NCI-H82 treated with DMSO at 0.1 percent for 48 hours (cell line): ENCODE data around the gene PAGE2B.
"Not testable (repeated sequence)": the region's sequence is repeated elsewhere in the genome, so short reads cannot be mapped to it uniquely, and the experiment has no call there.

Source experiments
- DNase-seq: peaks from one replicate; lab custom pipeline; 2025; ENCODE audit not compliant: unreplicated experiment; lab: John Stamatoyannopoulos, UW

The PAGE2B gene, protein sequence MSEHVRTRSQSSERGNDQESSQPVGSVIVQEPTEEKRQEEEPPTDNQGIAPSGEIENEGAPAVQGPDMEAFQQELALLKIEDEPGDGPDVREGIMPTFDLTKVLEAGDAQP

DNA sequence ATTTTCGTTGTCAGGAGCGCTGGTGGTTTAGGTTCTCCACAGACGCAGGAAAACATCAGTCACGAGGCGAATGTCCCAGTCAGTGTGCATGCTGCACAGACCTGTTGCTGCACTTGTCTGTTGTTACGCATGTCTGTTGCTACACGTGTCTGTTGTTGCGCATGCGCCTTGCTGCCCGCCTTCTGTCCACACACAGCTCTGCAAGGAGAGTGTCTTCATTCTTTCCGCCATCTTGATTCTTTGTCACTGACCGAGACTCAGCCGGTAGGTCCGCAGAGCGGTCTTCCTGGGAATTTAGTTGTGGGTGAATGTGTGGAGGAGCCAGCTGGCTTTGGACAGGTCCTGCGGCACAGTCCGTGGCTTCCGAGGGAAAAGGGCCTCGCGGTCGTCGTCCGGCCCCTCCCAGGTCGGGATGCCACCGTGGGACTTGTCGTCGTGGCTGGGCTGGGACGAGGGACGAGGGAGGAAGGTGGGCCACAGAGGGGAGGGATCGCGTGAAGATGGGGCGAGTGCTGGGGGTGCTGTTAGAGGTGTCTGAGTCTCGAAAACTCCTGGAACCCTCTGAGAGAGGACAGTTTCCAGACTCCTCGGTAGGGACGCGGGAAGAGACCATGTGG lies at the start of gene PAGE2B:
PAGE2B (plus strand) TSS at position 180 of the 617 bp plus-strand sequence. CDS start 1,012 bp downstream, outside the sequence.
- DNase-seq: no peak

DNA sequence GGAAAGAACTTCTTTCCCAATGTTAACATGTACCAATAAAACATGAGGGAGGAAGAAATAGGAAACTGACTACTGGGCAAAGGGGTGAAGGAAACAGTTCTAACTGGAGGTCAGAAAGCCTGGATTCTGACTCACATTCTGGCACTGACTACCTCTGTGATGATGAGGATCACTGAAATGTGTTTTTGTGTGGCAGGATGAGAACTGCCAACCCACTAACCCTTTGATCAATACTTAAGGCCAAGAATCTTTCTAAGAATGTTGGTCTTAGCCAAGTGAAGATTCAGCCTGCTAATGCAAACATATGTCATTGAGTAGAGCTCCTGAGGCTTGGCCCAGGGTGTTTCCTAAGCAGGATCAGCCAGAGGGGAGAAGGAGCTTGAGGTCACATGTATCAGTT lies 48.7 kb upstream of the PAGE2B start:
- DNase-seq: no peak

DNA sequence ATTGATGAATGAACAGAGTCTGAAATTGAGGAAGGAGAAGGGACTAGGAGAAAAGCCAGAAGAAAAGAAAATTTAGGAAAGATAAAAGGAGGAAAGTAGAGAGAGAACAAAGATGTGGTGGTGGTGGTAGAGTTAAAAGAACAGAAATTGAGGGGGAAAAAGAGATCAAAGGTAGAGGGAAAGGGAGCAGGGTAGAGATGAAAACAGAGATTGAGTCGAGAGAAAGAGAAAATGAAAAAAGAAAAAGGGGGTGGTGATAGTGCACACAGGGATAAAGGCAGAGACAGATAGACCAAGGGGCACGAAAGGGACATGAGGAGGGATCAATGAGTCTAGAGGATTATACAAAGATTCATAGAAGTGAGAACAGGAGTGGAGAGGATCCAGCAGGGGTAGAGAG lies 48.0 kb upstream of the PAGE2B start:
- DNase-seq: no peak

DNA sequence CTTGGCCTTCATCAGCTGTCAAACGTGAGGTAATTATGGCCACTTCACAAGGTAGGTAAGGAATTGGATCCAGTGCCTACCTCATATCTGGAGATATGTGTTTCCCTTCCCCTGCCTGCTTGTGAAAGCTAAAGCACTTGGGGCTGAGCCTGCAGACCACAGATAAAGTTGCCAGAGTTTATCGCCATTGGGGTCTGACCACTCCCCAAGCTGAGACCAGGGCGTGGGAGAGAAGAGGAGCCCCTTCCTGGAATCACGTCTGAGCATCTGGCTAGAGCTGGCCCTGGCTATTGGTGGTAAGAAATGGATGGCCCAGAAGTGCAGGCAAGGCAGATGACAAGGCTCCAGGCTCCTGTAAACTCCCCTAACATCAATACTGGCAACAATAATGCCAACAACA lies 46.8 kb upstream of the PAGE2B start:
- no peak for DNase-seq

DNA sequence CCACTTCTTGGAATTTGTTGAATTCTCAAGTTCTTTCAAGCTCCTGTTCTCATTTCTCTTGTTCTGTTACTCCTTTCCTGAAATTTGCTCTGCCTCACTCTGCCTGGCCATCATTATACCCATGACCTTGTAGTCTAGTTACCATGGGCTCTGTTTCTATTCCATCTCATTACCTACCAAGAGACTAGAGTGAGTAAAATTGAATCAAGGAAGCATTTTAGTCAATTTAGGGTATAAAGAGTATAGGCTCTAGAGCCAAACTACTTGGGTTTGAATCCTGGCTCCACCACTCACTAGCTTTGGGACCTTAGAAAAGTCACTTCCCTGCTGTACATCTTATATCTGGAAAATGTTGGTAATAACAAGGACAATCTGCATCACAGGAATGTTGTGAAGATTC lies 46.2 kb upstream of the PAGE2B start:
- DNase-seq: no peak

DNA sequence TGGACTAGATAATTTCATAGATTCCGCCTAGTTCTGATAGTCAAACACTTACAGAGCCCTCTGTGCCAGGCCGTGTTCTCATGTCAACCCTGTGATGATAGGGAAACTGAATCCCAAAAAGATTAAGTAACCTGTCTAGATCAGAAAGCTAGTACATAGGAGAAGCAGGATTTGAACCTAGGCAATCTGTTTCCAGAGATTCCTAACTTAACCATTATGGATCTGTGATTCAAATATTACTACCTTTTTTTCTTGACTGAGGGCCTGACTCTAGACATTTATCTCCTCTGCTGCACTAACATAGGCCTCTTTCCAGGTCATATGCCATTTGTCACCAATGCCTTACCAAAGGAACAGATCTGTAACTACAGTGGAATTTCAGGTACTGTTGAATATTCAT lies 45.5 kb upstream of the PAGE2B start:
- DNase-seq: no peak

DNA sequence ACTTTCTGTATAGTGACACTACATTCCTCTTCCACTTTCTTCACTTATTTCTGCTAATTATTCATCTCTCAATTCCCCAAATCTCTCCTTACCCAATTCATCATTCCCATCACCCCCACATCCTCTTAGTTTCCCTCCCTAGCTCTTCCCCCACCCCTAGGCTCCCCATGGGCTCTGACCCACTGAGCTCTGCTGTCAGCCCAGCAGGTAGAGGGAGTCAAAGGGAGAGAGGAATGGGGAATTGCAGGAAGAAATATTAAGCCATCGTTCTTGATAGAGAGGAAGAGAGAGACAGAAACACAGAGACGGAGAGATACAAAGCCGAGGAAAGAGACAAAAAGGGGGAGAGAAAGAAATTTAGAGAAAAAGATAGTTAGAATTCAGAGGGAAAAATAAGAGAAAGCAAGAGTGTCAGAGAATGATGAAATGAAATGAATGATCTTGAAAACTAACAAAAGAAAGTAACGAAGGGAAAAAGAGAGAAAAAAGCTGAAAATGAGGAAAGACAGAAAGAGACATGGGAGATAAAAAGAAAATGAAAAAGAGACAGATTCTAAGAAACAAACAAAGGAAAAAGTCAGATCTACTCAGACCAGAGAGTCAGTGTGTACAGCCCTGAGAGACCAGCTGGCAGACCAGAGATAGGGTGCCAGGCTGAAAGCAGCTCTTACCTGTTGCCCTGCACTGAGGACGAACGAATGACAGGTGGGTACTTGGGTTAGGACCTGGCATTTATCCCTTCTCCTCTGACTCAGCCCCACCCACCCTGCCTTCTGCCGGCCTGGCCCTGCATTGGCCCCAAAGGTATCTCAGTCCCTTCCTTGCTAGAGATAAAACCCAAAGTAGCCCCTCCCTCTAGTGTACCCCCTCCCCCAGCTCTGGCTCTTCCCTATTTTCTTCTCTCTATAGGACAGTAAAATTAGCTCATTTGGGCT lies 44.3 kb upstream of the PAGE2B start, which contains the start of gene ALAS2:
ALAS2 (minus strand) TSS at position 707 of the 935 bp plus-strand sequence. CDS start 4,977 bp downstream, outside the sequence.
- no peak for DNase-seq

DNA sequence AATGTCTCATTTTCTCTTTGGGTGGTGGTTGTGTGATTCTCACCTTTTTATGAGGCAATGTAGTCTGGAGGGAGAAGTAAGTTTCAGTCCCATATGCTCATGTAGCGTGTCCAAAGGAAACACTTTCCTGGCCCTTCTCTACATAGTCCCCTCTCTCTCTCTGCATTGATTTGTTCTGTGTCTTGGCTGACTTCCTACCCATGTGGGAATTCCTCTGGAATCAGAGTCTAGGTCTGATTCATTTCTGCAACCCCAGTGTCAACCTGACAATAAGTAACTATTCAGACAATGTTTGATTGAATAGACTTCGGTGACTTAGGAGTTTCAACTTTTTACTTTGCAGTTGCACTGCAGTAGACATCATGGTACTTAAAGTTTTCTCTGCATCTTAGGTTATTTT lies 41.4 kb upstream of the PAGE2B start:
- no peak for DNase-seq

DNA sequence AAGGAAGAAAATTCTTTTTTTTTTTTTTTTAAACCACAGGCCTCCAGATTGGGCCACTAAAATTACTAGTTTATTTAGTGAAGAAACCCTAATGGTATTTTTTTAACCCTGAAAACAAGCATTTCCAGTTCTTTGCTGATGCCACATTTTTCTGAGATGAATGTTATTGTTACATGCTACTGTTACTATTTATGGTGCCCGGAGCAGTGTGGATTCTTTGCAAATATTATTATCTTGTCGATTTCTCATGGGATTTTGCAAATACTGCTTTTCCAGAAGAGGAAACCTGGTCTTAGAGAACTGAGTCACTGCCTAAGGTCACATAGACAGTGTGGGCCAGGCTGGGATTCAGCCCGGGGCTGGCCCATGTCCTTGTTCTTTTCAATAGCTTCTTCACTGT lies 35.4 kb upstream of the PAGE2B start:
- DNase-seq: no peak

DNA sequence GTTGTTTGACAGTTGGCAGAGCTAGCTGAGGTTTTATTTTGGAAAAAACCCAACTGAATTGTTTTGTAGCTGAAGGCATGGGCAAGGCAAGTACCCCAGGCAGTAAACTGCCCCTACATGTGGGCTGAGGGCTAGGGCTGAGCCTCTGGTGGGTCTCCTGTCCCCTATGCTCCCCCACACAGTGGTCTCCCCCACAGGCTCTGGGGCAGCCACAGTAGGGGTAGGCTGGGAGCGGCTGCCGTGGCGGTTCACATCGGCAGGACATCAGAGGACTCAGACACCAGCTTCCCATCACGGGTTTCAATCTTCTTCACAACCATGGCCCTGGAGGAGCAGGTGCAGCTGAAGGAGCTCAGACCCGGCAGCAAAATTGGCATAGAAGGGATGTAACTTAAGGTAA lies 33.3 kb upstream of the PAGE2B start:
- DNase-seq: no peak

DNA sequence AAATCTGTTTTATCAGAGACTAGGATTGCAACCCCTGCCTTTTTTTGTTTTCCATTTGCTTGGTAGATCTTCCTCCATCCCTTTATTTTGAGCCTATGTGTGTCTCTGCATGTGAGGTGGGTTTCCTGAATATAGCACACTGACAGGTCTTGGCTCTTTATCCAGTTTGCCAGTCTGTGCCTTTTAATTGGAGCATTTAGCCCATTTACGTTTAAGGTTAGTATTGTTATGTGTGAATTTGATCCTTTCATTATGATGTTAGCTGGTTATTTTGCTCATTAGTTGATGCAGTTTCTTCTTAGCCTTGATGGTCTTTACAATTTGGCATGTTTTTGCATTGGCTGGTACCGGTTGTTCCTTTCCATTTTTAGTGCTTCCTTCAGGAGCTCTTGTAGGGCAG lies 24.2 kb upstream of the PAGE2B start:
- DNase-seq: not testable (repeated sequence)

DNA sequence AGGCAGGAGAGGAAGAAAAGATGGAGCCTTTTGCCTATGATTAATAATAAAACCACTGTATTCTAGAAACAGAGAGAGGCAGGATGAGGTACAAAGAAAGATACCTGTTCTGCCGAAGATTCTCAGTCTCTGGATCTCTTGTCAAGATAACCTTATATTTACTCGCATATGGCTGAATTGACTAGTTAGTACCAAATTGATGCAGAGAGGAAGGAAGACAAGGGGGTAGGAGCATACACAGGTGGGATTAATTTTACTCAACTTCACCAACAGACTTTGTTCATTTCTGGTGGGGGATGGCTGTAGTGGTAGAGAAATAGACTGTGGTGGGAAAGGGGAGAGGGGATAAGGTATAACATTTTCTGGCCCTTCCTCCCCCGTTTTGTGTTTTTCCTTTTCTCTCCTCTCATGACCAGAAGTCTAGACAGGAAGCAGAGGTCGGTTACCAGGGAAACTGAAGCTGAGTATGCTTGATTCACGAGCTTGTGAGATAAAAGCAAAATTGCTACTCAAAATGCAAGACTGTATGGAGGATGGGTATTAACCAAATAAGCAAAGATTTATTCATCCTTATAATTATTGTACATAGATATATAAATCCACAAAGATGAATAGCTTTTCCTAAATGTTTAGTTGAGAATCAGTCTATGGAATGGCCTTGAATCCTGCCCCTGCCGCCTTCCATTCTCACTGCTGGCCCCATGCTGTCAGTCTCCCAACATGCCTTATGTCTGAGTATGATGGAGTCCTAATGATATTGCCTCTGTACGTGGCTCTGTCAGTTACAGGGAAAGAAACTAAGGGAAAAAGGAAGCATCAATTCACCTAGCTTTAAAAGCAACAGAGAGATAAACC lies 17.8 kb upstream of the PAGE2B start:
- DNase-seq: no peak

DNA sequence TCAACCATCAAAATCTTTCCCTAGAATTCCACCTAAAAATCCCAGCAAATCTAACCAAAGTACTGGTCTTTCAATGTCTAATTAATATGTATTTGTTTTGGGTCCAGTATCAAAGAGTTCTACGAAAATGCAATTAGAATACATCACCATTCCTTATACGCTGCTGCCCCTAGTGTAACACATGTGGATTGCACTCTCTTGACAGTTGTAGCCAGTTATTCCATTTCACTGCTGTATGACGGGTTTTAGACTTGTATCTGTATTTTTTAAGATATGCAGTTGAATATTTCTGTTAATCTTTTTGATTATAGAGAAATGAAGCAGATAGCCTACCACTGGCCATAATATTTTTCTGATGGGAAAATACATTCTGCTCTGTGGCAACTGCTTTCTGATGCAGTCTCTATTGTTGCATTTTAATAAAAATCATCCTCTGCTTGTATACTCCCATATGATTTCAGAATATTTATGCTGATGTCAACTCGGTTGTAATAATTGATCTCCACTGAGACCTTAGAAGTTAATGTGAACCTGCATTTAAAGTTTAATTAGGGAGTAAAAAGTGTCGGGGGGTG lies 17.1 kb upstream of the PAGE2B start:
- DNase-seq: peak; percentile 0

DNA sequence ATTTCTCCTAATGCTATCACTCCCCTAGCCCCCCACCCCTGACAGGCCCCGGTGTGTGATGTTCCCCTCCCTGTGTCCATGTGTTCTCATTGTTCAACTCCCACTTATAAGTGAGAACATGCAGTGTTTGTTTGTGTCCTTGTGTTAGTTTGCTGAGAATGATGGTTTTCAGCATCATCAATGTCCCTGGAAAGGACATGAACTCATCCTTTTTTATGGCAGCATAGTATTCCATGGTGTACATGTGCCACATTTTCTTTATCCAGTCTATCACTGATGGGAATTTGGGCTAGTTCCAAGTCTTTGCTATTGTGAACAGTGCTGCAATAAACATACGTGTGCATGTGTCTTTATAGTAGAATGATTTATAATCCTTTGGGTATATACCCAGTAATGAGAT lies 7.7 kb upstream of the PAGE2B start:
- not testable (repeated sequence) for DNase-seq

DNA sequence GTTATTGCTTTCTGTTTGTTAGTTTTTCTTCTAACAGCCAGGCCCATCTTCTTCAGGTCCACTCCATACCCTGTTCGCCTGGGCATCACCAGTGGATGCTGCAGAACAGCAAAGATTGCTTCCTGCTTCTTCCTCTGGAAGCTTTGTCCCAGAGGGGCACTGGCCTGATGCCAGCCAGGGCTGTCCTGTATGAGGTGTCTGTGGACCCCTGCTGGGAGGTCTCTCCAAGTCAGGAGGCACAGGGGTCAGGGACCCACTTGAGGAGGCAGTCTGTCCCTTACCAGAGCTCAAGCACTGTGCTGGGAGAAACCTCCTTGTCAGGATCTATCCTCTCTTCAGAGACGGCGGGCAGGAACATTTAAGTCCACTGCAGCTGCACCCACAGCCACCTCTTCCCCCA lies 2.5 kb upstream of the PAGE2B start:
- DNase-seq: no peak

DNA sequence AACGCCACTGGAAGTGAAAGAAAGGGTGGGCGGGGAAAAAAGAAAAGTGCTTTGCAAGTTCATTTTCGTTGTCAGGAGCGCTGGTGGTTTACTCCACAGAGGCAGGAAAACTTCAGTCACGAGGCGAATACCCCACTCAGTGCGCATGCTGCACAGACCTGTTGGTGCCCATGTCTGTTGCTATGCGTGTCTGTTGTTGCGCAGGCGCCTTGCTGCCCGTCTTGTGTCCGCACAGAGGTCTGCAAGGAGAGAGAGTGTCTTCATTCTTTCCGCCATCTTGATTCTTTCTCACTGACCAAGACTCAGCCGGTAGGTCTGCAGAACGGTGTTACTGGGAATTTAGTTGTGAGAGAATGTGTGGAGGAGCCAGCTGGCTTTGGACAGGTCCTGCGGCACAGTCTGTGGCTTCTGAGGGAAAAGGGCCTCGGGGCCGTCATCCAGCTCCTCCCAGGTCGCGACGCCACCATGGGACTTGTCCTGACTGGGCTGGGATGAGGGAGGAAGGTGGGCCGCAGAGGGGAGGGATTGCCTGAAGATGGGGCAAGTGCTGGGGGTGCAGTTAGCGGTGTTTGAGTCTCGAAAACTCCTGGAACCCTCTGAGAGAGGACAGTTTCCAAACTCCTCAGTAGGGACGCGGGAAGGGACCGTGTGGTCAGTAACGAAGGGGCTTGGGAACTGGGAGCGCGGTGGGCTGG lies 14.1 kb downstream of the PAGE2B start, which contains the start of gene PAGE2:
PAGE2 (plus strand) TSS at position 224 of the 695 bp plus-strand sequence. CDS start 1,003 bp downstream, outside the sequence.
- DNase-seq: no peak

DNA sequence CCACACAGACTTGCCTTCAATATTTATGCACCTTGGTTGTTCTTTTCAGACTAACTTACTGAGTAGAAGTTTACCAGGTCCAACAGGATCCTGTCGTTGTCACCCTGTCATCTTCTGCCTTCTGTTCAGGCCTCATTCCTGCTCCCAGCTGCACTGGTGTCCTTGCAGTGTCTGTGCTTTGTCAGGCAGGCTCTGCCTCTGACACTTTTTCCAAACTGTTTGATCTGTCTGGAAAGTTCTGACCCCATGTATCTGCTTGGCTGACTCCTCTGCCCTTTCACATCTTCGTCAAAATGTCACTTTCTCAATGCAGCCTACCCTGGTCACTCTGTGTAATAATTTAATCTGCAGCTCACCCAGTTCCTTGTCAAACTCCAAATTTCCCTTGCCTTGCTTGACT lies 23.9 kb downstream of the PAGE2B start:
- no peak for DNase-seq

DNA sequence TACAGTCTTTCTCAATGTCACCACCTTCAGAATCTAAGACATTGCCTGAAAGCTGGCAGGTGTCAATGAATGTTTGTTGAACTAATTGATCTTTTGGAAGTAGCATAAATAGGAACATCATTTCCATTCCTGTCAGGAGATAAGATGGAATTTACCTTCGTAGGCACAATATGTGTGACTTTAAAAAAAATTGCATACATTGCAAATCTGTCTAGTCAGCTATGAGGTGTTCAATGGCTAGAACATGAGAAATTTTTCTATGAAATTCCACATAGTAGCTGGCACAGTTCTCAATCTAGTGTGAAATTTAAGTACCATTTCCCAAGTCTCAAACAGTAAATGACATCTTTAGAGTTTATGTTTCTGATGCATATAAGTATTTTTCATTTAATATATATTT lies 24.3 kb downstream of the PAGE2B start:
- DNase-seq: no peak

DNA sequence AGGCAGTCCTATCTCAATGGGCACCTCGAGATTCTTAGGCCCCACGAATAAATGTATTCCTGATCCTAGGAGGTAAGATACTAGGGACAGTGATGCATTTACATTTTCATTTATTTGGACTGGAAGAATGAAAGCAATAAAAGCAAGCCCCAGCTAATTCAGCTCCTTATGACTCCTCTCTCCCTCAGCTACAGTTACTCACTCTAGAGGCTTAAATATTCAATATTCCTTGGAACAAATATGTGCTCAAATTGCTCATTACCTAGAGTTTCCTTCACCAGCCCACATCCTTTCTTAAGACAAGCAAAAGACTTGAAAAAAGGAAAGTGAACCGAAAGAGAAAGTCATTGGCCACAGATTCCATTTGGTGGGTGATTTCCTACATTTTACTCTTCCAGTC lies 27.9 kb downstream of the PAGE2B start:
- DNase-seq: no peak

DNA sequence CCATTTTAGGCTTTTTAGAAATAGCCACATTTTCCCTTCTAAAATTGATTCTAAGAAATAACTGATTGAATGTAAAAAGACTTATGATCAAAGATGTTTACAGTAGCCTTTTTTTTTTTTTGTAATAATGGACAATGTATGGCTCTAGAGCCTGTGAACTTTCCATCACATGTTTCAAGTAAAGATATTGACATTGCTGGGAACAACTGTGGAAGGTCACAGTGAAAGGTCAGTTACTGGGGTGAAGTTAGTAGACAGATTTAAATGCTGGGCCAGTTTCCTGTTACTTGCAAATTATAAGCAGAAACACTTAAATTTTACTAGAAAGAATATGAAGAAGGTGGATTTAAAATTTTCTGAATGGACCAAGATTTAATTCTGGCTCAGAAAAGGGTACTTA lies 32.4 kb downstream of the PAGE2B start:
- no peak for DNase-seq
